Measurements from ENCODE around the gene ZNF415. TPM values are rescaled to one million over a fixed set of nuclear protein-coding genes. Genes with fewer than 3 reads are reported as not detected.
"Not testable (repeated sequence)": the region's sequence is repeated elsewhere in the genome, so short reads cannot be mapped to it uniquely, and the experiment has no call there.

Gene ZNF415
- total RNA-seq, 2 donors from 2014 or later: 14.1 to 24.7 TPM

GRCh38 chr19:53140351-53140750, 7.6 kb upstream of the ZNF415 start:
- H3K9me3 ChIP-seq: peaks cover 8 to 65% of the 10 kb centered on the region in 2 donors
- H3K4me1 ChIP-seq: no peaks in the 10 kb centered on the region
- H3K27ac ChIP-seq: no peak overlapping the region
- H3K27me3 ChIP-seq: no peaks in the 10 kb centered on the region
- H3K36me3 ChIP-seq: peaks cover 34% of the 10 kb centered on the region
- H3K4me3 ChIP-seq: no peak overlapping the region
- DNase-seq (ENCODE audit: low spot score): no peak
- no peak for TF ChIP-seq CTCF (IDR thresholded peaks at IDR 0.05)

DNA sequence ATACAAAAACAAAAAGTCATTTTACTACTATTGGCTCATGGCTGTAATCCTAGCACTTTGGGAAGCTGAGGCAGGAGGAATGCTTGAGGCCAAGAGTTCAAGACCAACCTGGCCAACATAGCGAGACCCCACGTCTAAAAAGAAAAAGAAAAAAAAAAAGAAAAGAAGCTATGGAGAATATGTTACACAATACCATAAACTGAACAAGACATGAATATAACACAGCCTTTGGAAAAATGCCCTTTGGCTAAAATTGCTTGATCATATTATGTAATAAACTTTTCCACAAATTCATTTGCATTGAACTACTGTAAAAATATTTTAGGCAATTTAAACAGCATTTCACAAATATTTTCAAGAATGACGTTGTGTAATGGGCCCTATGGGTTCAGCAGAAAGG, 3.7 kb upstream of the ZNF415 start:
- Histone ChIP-seq H3K27me3 (no peaks in the 10 kb centered on the region), H3K36me3 (peaks cover 4% of the 10 kb centered on the region), H3K4me1 (peaks cover 0 to 7% of the 10 kb centered on the region in 2 donors), H3K27ac (no peak overlapping the region), H3K9me3 (peaks cover 5 to 31% of the 10 kb centered on the region in 2 donors), H3K4me3 (no peak overlapping the region)
- no peak for TF ChIP-seq CTCF (IDR thresholded peaks at IDR 0.05)
- DNase-seq (ENCODE audit: low spot score): no peak

- no peaks in the 10 kb centered on the region for H3K27me3 ChIP-seq
- no peak for DNase-seq (ENCODE audit: low spot score)
- peak overlapping the region; percentile 65 to 75 for H3K4me3 ChIP-seq
- peak overlapping the region; percentile 82 to 90 for H3K27ac ChIP-seq
- no peaks in the 10 kb centered on the region for H3K36me3 ChIP-seq
- H3K4me1 ChIP-seq: peaks cover 0 to 12% of the 10 kb centered on the region in 2 donors
- no peaks in the 10 kb centered on the region for H3K9me3 ChIP-seq
- no peak for TF ChIP-seq CTCF (IDR thresholded peaks at IDR 0.05)
Measured at GRCh38 chr19:53131727-53132126, 983 bp downstream of the ZNF415 start.

DNA sequence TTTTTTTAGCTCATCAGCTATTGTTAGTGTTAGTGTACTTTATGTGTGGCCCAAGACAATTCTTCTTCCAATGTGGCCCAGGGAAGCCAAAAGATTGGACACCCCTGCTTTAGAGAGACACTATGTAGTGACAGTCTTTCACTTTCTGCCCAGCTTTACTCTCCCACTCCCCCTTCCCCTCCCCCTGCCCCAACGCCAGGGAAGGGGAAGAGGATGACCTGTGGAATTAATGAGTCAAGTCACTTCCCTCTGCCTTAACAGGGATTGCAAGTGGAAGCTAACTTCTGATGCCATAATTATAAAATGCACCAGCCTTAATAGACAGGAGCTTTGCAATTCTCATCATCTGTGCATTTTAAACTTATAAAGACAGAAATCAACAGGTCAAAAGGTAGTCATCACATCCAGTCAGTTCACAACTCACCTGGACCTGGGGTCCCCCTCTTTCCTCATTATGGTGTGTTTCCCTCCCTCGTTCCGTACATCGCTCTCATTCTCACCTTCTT, 1.6 kb downstream of the ZNF415 start:
- peak overlapping the region; percentile 82 to 90 for H3K27ac ChIP-seq
- no peak for DNase-seq (ENCODE audit: low spot score)
- H3K9me3 ChIP-seq: no peaks in the 10 kb centered on the region
- no peak for TF ChIP-seq CTCF (IDR thresholded peaks at IDR 0.05)
- no peak overlapping the region for H3K4me3 ChIP-seq
- H3K27me3 ChIP-seq: no peaks in the 10 kb centered on the region
- H3K4me1 ChIP-seq: peaks cover 0 to 12% of the 10 kb centered on the region in 2 donors
- no peaks in the 10 kb centered on the region for H3K36me3 ChIP-seq

GRCh38 chr19:53130506-53130905, 2.2 kb downstream of the ZNF415 start:
- Histone ChIP-seq H3K4me1 (peaks cover 0 to 12% of the 10 kb centered on the region in 2 donors), H3K4me3 (no peak overlapping the region), H3K36me3 (no peaks in the 10 kb centered on the region), H3K9me3 (no peaks in the 10 kb centered on the region), H3K27me3 (no peaks in the 10 kb centered on the region), H3K27ac (peak overlapping the region; percentile 82 to 90)
- DNase-seq (ENCODE audit: low spot score): no peak
- TF ChIP-seq CTCF (IDR thresholded peaks at IDR 0.05): no peak

- peak overlapping the region in 1 of 2 donors; percentile 39 for H3K27ac ChIP-seq
- not testable (repeated sequence) for H3K36me3 ChIP-seq; DNase-seq (ENCODE audit: low spot score); H3K27me3 ChIP-seq; H3K9me3 ChIP-seq; H3K4me3 ChIP-seq
- H3K4me1 ChIP-seq: peaks cover 0 to 10% of the 10 kb centered on the region in 2 donors
Measured at GRCh38 chr19:53126733-53127526, 5.8 kb downstream of the ZNF415 start.

All from right atrium auricular region (tissue), 2 donors.